ENCODE results near the gene DLGAP1. TPM values are rescaled to one million over a fixed set of nuclear protein-coding genes. Genes with fewer than 3 reads are reported as not detected.
A peak's percentile ranks its signal among the peaks of the same experiment; 100 is the strongest.

Gene DLGAP1
- total RNA-seq, 1 donor from 2014 or later, result 57.1 TPM

DNA sequence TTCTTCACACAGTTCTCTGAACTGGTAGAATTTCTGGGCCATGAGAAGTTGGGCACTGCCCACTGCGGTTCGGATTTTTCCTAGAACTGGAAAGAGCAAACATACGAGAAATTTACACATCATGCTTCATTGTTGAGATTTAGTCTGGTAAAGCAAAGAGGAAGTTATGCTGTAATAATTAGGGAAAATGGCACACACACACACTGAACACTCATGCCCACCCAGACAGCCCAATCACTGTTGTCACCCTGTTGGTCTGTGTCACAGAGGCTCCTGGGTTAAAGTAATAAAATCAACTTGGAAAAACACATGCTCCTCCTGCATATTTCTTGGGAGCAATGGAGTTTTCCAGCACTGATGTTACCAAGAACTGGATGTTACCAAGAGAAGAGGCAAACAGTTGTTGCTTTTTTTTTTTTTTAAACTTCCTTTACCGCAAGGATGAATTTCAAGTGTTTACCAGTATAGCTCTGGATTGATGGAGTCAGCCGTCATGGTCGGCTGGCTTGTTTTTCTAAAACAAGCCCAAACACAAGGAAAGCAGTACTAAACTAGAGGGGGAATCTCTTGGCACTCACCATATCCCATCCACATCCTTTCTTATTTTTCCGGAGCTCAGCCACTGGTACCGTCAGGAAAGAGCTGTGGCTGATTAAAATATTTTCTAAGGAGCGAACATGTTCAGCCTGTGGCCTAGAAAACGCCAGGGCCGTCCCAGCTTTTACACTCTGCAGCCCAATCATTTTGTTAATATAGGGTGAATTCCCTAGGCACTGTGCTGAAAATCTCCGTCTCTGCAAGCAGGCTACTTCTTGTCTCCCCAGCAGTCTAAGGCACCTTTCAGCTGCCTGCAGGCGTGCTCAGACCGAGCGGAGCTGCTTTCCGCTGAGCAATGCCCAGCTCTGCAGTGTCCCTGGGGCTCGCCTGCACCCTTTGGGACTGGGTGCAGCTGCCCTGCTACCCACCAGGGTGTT lies 946.2 kb downstream of the DLGAP1 start:
- DNase-seq (ENCODE audit: low spot score in 2 of 2) (no peak), FAIRE-seq (no peak)

DNA sequence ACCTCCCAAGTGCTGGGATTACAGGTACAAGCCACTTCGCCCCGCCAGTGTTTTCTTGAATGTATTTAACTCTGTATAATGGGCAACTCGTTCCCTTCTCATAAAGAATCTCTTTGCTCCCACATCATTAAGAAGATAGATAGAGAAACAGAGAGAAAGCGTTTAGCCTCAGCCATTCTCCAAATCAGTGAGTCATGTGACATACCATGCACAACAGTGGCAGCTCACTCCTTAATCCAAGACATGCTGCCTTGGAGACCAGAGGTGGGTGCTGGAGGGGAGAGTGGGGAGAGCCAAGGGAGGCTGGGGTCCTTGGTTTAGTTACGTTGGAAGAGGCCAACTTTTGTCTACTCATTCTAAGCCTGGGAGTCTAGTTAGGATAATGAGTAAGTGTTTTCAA lies 950.5 kb downstream of the DLGAP1 start:
- no peak for FAIRE-seq

DNA sequence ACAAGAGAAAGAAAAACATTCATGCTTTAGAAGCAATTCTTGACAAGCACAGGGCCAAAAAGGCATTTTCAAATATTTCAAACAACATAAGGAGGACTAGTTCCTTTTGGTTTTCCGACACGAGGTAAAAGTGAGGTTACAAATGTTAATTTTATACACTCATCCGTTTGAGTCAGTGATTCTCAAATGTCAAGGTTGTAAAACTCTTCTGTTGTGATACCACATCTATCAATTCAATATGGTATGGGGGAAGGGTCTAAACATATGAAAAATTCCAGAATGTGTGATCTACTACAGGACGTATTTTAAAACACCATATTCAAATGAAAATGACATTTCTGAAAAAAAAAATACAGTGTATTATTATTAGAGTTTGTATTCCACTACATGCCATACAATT lies 952.5 kb downstream of the DLGAP1 start:
- DNase-seq (ENCODE audit: low spot score in 2 of 2), result no peak
- FAIRE-seq, result no peak

More for the DNA sequence above, 950.5 kb downstream of the DLGAP1 start:
- no peak for DNase-seq (ENCODE audit: low spot score in 2 of 2)

DNA sequence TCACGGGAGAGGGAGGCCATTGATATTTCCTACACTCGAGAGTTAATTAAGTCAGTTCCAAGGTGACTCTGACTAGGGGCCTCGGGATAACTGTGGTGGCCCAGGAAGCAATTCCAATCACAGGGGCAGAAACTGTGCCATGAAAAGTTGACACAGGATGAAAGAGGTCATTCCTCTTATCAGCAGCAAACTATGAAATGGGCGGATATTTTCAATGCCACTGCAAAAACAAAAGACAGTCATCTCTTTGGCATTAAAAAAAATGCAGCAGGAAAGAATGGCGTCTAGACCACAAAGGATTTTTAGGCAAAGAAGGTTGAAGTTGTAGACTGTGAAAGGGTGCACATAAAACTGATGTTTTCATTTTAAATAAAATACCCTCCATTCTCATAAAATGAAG lies 955.1 kb downstream of the DLGAP1 start:
- FAIRE-seq (no peak), DNase-seq (ENCODE audit: low spot score in 2 of 2) (no peak)

DNA sequence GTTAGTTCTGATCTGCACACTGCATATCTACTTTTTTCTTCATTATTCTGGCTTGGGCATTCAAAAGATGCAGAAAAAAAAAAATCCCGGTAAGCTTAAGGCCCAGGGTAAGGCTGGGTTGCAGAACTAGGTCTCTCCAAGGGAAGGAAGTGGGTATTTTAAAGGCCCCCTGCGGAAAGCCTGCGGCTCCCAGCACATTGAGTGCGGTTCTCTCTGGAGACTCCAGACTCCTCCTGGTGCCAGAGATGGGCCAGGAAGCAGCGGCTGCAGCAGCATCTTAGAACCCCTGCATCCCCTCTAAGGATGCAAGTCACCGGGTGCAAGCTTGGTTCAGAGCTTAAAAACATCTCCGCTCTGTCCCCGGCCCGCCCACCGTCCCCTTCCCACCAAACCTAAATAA lies 955.6 kb downstream of the DLGAP1 start:
- FAIRE-seq (no peak), DNase-seq (ENCODE audit: low spot score in 2 of 2) (no peak)

DNA sequence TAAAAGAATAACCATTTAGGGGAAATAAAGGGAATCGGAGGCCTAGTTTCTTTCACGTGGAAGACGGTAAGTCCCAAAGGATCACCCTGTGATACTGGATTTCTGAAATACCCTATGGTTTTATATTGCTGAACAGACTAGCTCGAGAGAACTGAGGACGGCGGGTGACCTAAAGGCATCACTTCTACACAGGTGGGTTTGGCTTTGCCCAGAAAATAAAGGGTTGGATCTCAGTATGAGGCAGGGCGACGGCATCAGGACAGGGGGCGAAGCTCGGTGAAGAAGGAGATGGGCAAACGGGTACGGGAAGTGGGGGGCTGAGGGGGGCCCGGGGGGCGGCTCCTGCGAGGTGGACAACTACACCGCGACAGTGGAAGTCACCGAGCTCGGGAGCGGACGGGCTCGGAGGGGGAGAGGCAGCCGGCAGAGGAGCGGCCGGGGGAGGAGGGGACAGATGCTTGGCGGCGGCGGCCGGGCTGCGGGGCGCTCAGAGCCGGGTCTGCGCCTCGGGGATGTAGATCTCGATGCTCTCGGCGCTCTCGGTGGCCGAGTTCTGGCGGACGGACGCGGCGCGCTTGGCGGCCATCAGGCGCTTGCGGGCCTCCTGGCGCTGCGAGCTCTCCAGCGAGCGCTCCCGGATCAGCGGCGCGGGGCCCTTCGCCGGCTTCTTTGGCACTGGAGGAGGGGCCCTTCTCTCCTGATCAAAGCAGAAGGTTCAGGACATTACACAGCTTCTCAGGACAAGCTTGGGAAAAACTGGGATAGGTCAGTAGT lies 956.2 kb downstream of the DLGAP1 start:
- FAIRE-seq (no peak), DNase-seq (ENCODE audit: low spot score in 2 of 2) (peak; percentile 47 to 49)

DNA sequence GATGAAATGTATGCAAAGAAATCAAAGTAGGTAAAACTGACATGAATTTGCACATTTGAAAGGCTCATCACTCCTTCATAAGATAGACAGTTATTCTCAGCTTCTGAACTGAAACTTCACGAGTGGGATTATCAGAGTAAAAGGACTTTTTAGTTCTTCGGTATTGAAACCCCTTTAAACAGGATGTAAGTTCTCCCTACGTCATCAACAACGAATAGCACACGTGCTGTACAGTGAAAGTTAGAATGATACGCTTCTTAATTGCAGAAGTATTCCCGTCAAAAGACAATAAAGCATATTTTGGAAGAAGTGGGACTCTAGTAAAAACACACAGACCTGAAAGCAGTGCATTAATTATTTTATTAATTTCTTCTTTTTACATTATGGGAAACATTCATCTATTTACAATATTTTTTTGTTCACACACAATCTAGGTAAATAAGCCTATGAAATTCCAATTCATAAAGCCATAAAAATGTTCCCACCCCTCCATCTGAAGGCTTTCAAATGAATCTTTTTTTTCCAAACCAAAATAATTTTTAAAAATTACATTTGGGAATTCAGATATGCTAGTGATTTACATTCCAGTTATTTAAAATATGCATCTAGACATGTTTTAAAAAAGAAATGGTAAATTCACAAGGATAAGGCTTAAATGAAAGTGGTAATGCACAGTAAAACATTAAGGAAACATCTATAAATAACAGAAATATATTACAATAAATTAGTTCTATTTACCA lies 959.2 kb downstream of the DLGAP1 start:
- FAIRE-seq, result peak; percentile 39
- DNase-seq (ENCODE audit: low spot score in 2 of 2), result no peak

DNA sequence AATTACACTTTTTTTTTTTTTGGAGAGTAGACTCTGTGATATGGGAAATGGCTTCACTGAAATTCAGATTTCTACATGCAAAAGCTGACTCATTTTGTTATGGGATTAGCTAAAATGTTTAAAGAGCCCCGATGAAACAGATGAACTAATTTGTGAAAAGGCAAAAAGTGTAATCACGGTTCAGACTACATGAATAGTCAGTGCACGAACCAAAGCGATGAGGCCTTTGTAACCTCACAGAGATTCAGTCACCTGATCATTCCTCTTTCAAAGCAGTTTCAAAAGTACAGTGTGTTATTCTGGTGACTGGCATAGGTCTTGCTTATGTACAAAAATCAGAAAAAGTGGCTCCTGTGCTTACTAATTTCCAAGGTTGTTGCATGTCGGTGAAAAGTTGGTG lies 960.5 kb downstream of the DLGAP1 start:
- no peak for FAIRE-seq

DNA sequence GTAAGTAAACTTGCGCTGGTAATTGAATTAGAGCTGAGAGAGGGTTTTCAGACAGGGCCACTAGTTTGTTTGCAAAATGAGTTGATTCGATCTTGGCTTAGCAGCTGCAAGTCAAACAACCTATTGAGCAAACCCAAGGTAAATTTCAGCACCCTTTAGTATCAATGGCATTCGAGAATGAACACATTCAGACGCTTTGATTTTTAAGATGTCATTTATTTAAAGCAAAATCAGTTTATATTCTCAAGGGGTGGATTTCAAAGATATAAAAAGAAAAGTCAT lies 960.9 kb downstream of the DLGAP1 start:
- FAIRE-seq (no peak), DNase-seq (ENCODE audit: low spot score in 2 of 2) (no peak)

More for the DNA sequence above, 960.5 kb downstream of the DLGAP1 start:
- DNase-seq (ENCODE audit: low spot score in 2 of 2), result no peak

DNA sequence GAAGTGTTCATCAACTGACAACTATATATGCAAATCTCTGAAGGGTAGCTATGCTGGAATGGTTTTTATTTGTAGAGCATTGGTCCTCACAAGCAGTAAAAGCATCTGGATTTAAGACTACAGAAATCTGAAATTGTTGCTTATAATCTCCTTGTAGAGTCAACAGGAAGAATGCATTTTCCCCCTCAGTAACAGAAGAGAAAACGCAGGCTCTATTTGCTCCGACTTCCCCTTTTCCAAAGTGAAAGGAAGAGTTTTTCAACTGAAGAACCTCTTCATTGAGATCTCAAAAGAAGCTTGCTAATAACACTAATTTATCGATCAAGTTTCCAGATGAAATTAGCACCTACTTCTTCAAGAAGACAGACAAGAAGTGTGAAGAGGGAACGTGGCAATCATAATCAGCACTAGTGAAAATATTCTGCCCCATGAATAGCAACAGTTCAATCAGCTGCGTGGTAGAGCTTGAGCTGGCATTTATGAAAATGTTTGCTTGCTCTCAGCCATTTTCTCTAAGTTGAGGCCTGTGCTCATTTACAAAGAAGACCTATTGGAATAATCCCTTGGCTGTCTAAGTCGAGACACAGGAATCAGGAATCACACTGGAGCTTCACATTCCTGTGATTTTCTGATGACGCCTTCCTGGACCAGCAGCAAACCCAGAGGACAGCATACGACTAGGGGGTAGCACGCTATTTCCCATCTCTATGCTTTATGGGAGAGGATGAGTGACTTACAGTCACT lies 961.4 kb downstream of the DLGAP1 start:
- no peak for FAIRE-seq
- DNase-seq (ENCODE audit: low spot score in 2 of 2), result no peak

DNA sequence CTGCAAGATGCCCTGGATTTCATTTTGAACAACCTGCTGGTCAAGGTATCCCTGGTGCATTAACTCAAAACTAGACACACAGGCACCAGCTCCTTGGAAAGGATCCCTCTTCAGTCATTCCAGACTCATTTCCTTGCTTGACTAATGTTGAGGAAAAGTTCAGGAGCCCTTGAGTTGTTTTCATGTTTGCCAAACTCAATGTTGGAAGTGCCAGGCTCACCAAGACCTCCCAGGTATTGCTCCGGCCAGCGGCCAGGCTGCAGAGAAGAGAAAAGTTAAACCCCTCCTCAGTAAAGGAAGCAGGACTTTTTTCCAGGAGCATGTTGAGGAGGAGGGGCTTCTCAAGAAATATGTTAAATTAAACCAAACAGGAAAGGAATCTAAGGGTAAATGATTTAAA lies 962.4 kb downstream of the DLGAP1 start:
- FAIRE-seq, result no peak
- DNase-seq (ENCODE audit: low spot score in 2 of 2), result no peak

DNA sequence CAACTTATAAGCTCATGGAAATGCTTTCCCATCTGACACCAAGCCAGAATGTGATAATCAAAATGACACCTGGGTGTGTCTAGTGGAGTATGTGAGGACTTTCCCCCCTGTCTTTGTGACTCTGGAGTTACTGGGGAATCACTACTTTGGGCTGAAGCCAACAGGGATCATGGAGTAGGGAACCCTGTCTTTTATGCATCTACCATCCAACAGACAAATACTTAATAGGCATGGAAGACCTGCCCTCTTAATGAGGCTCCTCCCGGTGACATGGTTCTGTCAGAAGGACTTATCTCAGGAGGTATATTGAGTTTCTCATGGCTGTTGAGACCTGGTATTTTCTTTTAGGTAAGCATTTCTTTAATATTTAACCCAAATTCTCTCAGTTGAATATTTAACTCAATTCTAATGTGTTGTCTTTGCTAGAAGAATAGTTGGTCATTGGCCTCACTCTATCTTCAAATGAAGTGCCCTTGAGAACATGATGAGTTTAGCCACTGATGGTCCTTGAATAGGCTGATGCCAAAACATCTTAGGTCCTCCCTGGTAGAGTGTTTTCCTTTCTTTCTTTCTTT lies 963.0 kb downstream of the DLGAP1 start:
- DNase-seq (ENCODE audit: low spot score in 2 of 2) (no peak), FAIRE-seq (no peak)

DNA sequence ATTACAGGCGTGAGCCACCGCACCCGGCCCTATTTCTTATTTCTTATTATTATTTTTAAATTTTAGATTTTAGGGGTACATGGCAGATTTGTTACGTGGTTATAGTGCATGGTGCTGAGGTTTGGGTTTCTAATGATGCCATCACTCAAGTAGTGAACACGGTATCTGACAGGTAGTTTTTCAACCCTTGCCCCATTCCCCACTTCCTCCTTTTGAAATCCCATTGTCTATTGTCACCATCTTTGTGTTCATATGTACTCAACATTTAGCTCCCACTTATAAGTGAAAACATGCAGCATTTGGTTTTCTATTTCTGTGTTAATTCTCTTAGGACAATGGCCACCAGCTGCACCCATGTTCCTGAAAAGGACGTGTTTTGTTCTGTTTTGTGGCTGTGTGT lies 965.6 kb downstream of the DLGAP1 start:
- FAIRE-seq (no peak), DNase-seq (ENCODE audit: low spot score in 2 of 2) (no peak)

DNA sequence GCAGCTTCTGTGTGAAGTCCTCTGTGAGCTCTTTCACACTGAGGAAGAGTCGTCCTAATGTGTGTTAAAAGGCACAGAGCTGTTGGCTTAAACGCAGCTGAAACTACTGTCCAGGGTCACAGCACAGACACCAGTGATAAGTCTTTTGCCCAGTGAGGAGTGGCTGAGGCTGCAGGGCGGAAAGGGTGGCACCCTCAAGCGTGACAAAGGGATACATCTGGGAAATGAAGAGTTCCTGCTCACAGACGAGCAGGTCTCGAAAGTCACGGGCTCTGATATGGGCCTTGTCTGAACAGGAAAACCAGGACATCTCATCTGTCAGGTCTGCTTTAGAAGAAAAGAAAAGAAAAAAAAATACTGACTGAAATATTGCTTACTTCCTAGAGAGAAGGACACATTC lies 968.6 kb downstream of the DLGAP1 start:
- DNase-seq (ENCODE audit: low spot score in 2 of 2), result no peak
- FAIRE-seq, result no peak

DNA sequence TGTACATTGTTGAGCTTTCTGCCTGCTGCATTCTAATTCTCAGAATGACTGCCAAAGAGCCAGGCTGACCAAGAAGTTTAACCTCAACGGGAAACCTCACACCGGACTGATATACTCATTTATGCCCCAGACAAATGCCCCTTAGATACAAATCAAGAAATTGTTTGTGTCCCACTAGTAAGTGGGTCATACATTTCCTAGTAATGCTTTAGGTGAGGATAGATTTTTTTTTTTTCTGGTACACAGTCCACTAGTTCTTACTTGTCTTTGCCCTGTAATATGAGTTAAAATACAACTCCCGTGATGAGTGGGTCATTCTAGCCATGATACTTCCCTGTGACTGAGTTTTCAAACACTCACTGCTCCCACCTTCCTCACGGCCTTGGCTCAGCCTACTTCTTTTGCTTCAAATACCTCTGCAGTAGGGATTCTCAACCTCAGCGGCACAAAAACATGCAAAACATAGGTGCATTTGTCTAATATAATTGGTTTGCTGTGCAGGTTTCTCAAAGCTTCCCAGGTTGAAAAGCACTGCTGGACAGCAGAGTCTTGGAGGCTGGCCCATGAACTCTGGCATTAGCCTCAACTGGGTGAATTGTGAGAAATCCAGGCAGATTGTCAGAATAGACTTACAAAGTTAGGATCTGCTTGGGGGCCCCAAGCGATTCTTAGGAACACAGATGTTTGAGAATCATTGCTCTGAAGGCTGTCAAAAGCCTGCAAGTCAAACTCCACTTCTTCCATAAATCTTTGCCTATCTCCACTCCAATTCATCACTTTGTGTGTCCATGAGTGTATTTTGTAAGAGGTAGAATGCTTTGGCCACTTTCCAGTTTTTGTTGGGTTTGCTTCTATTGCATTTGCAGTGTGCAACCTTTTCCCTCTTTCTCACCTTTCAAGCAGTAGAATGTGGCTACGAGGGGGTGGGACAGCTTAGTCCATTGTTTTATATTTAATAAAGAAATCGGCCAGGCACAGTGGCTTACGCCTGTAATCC lies 969.7 kb downstream of the DLGAP1 start:
- FAIRE-seq (no peak), DNase-seq (ENCODE audit: low spot score in 2 of 2) (no peak)

DNA sequence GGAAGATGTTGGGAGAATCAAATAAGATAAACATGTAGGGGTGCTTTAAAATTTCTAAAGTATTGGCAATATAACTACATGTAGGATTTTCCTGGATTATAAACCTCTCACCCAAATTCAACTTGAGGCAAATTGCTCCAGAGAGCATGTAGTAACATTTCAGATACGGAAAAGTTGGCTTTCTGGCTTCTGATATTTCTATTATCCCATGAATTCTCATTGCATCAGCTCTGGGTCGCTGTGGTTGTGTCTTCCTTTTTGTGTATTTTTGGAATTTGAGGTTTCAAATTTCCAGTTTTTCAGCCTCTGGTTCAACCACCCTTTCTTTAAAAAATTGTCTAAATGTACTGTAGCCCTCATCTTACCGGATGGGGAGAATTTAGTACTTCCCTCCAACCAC lies 972.8 kb downstream of the DLGAP1 start:
- FAIRE-seq (no peak), DNase-seq (ENCODE audit: low spot score in 2 of 2) (no peak)

DNA sequence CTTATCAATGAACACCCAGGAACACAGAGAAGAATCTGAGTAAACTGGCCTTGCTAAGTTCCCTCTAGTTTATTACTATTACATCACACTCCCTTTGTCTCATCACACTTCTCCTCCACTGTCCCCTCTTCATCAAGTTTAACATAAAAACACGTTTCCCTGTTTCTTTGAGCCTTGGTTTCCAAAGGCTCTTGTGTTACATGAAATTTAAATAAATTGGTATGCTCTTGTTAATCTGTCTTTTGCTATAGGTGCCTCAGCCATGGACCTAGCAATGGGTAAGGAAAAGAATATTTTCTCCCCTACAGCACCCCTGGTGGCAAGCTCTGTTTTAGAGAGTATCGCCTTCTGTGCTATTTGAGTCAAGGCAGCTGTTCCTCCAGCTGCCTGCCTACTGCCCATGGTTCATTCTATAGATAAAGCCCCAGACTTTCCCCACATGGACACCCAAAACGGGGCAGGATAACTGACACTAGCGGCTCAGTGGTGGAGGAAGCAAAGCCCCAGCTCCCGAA lies 973.4 kb downstream of the DLGAP1 start:
- FAIRE-seq (no peak), DNase-seq (ENCODE audit: low spot score in 2 of 2) (no peak)

DNA sequence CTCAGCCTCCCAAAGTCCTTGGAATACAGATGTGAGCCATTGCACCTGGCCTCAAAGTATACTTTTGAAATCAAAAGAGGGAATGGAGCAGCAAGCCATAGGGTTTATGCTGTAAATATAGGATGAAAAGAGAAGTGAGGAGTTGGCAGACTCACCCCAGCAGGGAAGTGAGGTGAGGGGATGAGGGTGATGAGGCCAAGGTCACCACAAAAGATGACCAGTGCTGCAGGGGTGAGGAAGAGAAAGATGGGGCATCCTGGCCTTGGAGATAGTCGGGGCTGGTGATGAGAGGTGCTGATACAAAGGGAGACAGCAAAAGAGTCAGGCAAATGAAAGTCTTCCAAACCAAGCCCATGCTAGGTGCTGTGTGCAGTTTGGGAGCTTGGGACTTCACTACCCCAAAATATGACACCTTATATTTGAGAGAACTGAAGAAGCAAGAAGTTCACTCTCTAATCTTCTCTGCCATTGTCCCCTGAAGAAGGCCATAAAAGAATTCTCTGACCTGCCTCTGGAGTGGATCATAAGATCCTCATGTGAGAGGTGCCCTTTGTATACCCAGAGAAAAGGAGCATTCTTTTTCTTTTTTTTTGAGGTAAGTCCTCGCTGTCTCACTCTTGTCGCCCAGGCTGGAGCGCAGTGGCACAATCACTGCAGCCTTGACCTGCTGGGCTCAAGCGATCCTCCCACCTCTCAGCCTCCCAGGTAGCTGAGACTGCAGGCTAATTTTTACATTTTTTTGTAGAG lies 974.1 kb downstream of the DLGAP1 start:
- no peak for FAIRE-seq
- no peak for DNase-seq (ENCODE audit: low spot score in 2 of 2)
